Measurements from ENCODE around the gene TRAPPC2L.

TRAPPC2L gene

GRCh38 chr16:88830783-88831182, 26.1 kb upstream of the TRAPPC2L start:
- Histone ChIP-seq H3K27me3 (ENCODE audit: control insufficient read depth, insufficient read depth, low read length) (no peaks in the 10 kb centered on the region), H3K4me3 (ENCODE audit: low read depth, low read length) (no peak overlapping the region), H3K36me3 (ENCODE audit: control insufficient read depth, insufficient read depth, low read length) (peaks cover 11% of the 10 kb centered on the region), H3K9ac (ENCODE audit: low read length) (no peak overlapping the region), H3K9me3 (ENCODE audit: control insufficient read depth, insufficient read depth, low read depth, low read length) (no peaks in the 10 kb centered on the region), H3K4me1 (ENCODE audit: control insufficient read depth, insufficient read depth, low read length) (no peaks in the 10 kb centered on the region), H3K27ac (ENCODE audit: low read depth, low read length) (no peak overlapping the region)

DNA sequence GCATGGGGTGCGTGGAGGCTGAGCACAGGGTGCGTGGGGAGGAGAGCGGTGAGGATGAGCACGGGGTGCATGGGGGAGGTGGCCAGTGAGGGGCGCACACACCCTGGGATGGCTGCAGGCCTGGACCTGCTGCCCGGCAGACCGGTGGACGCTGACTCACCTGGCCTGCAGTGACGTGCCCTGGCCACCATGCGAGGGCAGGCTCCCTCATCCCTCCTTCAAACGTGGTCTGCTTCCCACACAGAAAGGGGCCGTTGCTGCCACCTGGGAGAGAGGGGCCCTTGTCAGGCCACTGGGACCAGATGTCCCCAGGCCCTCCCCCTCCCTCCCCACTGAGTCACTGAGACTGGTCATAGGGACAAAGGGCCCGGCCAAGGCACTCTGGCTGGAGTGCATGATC, 25.1 kb upstream of the TRAPPC2L start:
- H3K9me3 ChIP-seq (ENCODE audit: control insufficient read depth, insufficient read depth, low read depth, low read length) = no peaks in the 10 kb centered on the region
- no peaks in the 10 kb centered on the region for H3K4me1 ChIP-seq (ENCODE audit: control insufficient read depth, insufficient read depth, low read length)
- no peak overlapping the region for H3K27ac ChIP-seq (ENCODE audit: low read depth, low read length)
- H3K36me3 ChIP-seq (ENCODE audit: control insufficient read depth, insufficient read depth, low read length) = peaks cover 11% of the 10 kb centered on the region
- H3K27me3 ChIP-seq (ENCODE audit: control insufficient read depth, insufficient read depth, low read length) = no peaks in the 10 kb centered on the region
- H3K4me3 ChIP-seq (ENCODE audit: low read depth, low read length) = no peak overlapping the region
- H3K9ac ChIP-seq (ENCODE audit: low read length) = no peak overlapping the region

- Histone ChIP-seq H3K27me3 (ENCODE audit: control insufficient read depth, insufficient read depth, low read length) (no peaks in the 10 kb centered on the region), H3K9me3 (ENCODE audit: control insufficient read depth, insufficient read depth, low read depth, low read length) (no peaks in the 10 kb centered on the region), H3K27ac (ENCODE audit: low read depth, low read length) (no peak overlapping the region), H3K9ac (ENCODE audit: low read length) (no peak overlapping the region), H3K4me1 (ENCODE audit: control insufficient read depth, insufficient read depth, low read length) (no peaks in the 10 kb centered on the region), H3K36me3 (ENCODE audit: control insufficient read depth, insufficient read depth, low read length) (peaks cover 11% of the 10 kb centered on the region), H3K4me3 (ENCODE audit: low read depth, low read length) (no peak overlapping the region)
These were observed 23.8 kb upstream of the TRAPPC2L start for GRCh38 chr16:88833086-88833485.

DNA sequence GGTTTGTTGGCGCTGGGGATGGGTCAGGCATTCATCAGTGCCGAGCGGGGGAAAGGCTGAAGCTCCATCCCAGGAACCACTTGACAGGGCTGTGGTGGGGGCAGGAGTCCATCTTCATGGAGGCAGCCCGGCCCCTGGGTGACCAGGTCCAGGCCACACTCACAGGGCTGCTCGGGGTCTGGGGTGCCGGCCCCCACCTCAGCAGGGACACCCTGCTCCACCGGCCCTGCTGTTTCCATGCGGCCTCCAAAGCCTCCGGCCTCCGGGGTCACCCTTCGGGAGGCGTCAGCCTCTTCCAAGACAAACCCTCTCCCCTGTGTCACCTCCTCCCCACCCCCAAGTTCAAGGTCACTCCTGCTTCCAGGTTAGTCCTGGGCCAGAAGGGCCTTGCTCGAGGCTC, 22.3 kb upstream of the TRAPPC2L start:
- Histone ChIP-seq H3K27me3 (ENCODE audit: control insufficient read depth, insufficient read depth, low read length) (no peaks in the 10 kb centered on the region), H3K9me3 (ENCODE audit: control insufficient read depth, insufficient read depth, low read depth, low read length) (no peaks in the 10 kb centered on the region), H3K9ac (ENCODE audit: low read length) (no peak overlapping the region), H3K4me3 (ENCODE audit: low read depth, low read length) (no peak overlapping the region), H3K27ac (ENCODE audit: low read depth, low read length) (no peak overlapping the region), H3K4me1 (ENCODE audit: control insufficient read depth, insufficient read depth, low read length) (no peaks in the 10 kb centered on the region), H3K36me3 (ENCODE audit: control insufficient read depth, insufficient read depth, low read length) (peaks cover 16% of the 10 kb centered on the region)

GRCh38 chr16:88835383-88835782, 21.5 kb upstream of the TRAPPC2L start:
- H3K4me1 ChIP-seq (ENCODE audit: control insufficient read depth, insufficient read depth, low read length) = no peaks in the 10 kb centered on the region

GRCh38 chr16:88835818-88836217, 21.1 kb upstream of the TRAPPC2L start:
- Histone ChIP-seq H3K36me3 (ENCODE audit: control insufficient read depth, insufficient read depth, low read length) (peaks cover 27% of the 10 kb centered on the region), H3K9me3 (ENCODE audit: control insufficient read depth, insufficient read depth, low read depth, low read length) (no peaks in the 10 kb centered on the region), H3K9ac (ENCODE audit: low read length) (no peak overlapping the region), H3K27ac (ENCODE audit: low read depth, low read length) (no peak overlapping the region), H3K4me3 (ENCODE audit: low read depth, low read length) (no peak overlapping the region), H3K4me1 (ENCODE audit: control insufficient read depth, insufficient read depth, low read length) (no peaks in the 10 kb centered on the region), H3K27me3 (ENCODE audit: control insufficient read depth, insufficient read depth, low read length) (no peaks in the 10 kb centered on the region)

More at GRCh38 chr16:88835383-88835782, 21.5 kb upstream of the TRAPPC2L start:
- Histone ChIP-seq H3K9ac (ENCODE audit: low read length) (no peak overlapping the region), H3K9me3 (ENCODE audit: control insufficient read depth, insufficient read depth, low read depth, low read length) (no peaks in the 10 kb centered on the region), H3K27me3 (ENCODE audit: control insufficient read depth, insufficient read depth, low read length) (no peaks in the 10 kb centered on the region), H3K36me3 (ENCODE audit: control insufficient read depth, insufficient read depth, low read length) (peaks cover 23% of the 10 kb centered on the region), H3K4me3 (ENCODE audit: low read depth, low read length) (no peak overlapping the region), H3K27ac (ENCODE audit: low read depth, low read length) (no peak overlapping the region)

- no peaks in the 10 kb centered on the region for H3K4me1 ChIP-seq (ENCODE audit: control insufficient read depth, insufficient read depth, low read length)
- no peaks in the 10 kb centered on the region for H3K9me3 ChIP-seq (ENCODE audit: control insufficient read depth, insufficient read depth, low read depth, low read length)
- no peaks in the 10 kb centered on the region for H3K27me3 ChIP-seq (ENCODE audit: control insufficient read depth, insufficient read depth, low read length)
- no peak overlapping the region for H3K27ac ChIP-seq (ENCODE audit: low read depth, low read length)
- H3K36me3 ChIP-seq (ENCODE audit: control insufficient read depth, insufficient read depth, low read length) = peaks cover 28% of the 10 kb centered on the region
- no peak overlapping the region for H3K9ac ChIP-seq (ENCODE audit: low read length)
- no peak overlapping the region for H3K4me3 ChIP-seq (ENCODE audit: low read depth, low read length)
These were observed 20.1 kb upstream of the TRAPPC2L start for GRCh38 chr16:88836791-88837190.

DNA sequence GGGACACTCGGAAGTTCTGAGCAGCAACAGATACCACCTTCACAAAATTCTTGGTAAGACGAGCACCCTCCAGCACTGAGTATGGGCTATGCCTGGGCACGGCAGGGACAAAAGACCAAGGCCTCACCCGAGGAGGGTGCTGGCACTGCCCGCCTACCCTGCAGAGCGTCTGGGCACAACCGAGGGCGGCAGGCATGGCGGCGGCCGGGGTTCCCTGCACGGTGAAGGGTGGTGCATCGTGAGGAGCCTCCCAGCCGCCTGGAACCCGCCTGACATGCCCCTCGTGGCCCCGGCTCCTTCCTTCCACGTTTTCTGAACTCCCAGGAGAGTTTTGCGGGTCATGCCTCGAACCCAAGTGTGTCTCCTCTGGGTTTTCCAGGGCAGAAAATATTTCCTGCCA, 19.1 kb upstream of the TRAPPC2L start:
- Histone ChIP-seq H3K36me3 (ENCODE audit: control insufficient read depth, insufficient read depth, low read length) (peaks cover 28% of the 10 kb centered on the region), H3K27me3 (ENCODE audit: control insufficient read depth, insufficient read depth, low read length) (no peaks in the 10 kb centered on the region), H3K4me1 (ENCODE audit: control insufficient read depth, insufficient read depth, low read length) (no peaks in the 10 kb centered on the region), H3K27ac (ENCODE audit: low read depth, low read length) (no peak overlapping the region), H3K9ac (ENCODE audit: low read length) (no peak overlapping the region), H3K4me3 (ENCODE audit: low read depth, low read length) (no peak overlapping the region), H3K9me3 (ENCODE audit: control insufficient read depth, insufficient read depth, low read depth, low read length) (no peaks in the 10 kb centered on the region)

DNA sequence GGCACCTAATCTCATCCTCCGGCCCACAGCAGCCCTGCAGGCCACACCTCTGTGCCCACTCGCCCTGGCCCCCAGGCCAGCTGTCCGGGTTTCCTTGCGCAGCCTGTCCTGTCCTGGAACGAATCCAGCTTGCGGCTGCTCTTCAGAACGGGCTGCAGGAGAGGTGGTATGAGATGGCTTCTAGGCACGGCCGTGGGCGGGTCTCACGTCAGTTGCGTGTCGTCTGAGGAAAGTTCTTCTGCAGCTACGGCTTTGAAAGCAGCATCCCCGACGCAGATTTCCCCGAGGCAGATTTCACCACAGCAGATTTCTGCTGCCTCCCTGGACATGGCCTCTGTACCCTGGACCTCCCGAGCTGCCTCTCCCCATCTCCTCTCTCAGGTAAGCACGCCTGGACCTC, 18.4 kb upstream of the TRAPPC2L start:
- no peak overlapping the region for H3K27ac ChIP-seq (ENCODE audit: low read depth, low read length)

DNA sequence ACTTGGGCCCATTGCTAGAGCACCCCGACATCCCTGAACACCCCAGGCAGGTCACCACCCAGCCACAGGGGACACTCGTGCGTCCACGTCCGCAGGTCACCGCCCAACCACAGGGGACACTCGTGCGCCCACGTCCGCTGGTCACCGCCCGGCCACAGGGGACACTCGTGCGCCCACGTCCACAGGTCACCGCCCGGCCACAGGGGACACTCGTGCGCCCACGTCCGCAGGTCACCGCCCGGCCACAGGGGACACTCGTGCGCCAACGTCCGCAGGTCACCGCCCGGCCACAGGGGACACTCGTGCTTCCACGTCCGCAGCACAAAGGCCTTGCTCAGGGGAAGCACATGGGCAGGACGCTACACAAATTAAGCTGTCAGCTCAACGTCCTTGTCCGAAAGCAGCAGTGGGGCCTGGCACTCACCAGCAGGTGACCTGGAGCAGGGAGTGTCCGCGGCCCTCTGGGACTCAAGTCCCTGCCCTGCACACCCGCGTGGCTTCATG, 17.8 kb upstream of the TRAPPC2L start:
- Histone ChIP-seq H3K9ac (ENCODE audit: low read length) (no peak overlapping the region), H3K9me3 (ENCODE audit: control insufficient read depth, insufficient read depth, low read depth, low read length) (no peaks in the 10 kb centered on the region), H3K27ac (ENCODE audit: low read depth, low read length) (no peak overlapping the region), H3K4me1 (ENCODE audit: control insufficient read depth, insufficient read depth, low read length) (no peaks in the 10 kb centered on the region), H3K27me3 (ENCODE audit: control insufficient read depth, insufficient read depth, low read length) (no peaks in the 10 kb centered on the region), H3K36me3 (ENCODE audit: control insufficient read depth, insufficient read depth, low read length) (peaks cover 28% of the 10 kb centered on the region), H3K4me3 (ENCODE audit: low read depth, low read length) (no peak overlapping the region)

More for the DNA sequence above, 18.4 kb upstream of the TRAPPC2L start:
- no peak overlapping the region for H3K4me3 ChIP-seq (ENCODE audit: low read depth, low read length)
- H3K9ac ChIP-seq (ENCODE audit: low read length) = no peak overlapping the region
- H3K4me1 ChIP-seq (ENCODE audit: control insufficient read depth, insufficient read depth, low read length) = no peaks in the 10 kb centered on the region
- H3K9me3 ChIP-seq (ENCODE audit: control insufficient read depth, insufficient read depth, low read depth, low read length) = no peaks in the 10 kb centered on the region
- H3K27me3 ChIP-seq (ENCODE audit: control insufficient read depth, insufficient read depth, low read length) = no peaks in the 10 kb centered on the region
- peaks cover 28% of the 10 kb centered on the region for H3K36me3 ChIP-seq (ENCODE audit: control insufficient read depth, insufficient read depth, low read length)

DNA sequence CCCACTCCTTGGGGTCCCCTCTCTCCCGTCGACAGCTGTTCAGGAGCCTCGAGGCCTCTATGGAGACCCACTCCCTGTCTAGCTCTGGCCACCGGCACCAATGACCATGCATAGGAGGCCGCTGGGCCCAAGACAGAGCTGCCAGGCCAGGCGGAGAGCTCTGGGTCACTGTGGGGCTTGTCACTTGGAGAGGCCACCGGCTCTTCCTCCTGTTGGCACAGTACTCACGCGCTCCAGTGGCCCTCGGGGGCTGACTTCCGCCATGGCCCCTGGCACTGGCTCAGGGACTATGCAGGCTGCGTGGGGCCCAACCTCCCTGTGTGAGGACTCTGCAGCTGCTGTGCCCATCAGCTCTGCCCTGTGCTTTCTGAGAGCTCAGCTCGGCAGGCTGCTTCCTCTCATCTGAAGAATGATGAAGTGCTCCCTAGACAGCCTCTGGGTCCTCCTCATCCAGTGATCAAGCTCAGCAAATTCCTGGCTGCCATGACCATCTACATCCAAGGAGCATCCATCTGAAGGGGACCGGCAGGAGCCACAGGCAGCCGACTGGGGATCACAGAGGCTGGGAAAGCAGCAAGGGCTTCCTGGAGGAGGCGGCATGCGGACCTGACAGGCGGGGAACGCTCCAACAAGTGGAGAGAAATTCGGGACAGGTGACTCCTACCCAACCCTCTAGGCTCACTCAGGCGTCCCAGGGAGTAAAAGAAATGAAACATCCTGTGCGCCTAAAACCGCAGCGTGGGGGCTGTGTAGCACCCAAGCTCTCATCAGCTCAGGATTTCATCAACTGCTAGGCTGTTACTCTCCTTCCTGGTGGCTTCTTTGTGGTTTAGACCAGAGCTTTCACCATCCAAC, 17.0 kb upstream of the TRAPPC2L start:
- Histone ChIP-seq H3K4me1 (ENCODE audit: control insufficient read depth, insufficient read depth, low read length) (no peaks in the 10 kb centered on the region), H3K36me3 (ENCODE audit: control insufficient read depth, insufficient read depth, low read length) (peaks cover 24% of the 10 kb centered on the region), H3K27me3 (ENCODE audit: control insufficient read depth, insufficient read depth, low read length) (no peaks in the 10 kb centered on the region), H3K9me3 (ENCODE audit: control insufficient read depth, insufficient read depth, low read depth, low read length) (no peaks in the 10 kb centered on the region), H3K9ac (ENCODE audit: low read length) (no peak overlapping the region), H3K27ac (ENCODE audit: low read depth, low read length) (no peak overlapping the region), H3K4me3 (ENCODE audit: low read depth, low read length) (no peak overlapping the region)

All from HUES6 (cell line).